Mucosa of gallbladder (tissue), 1 donor: Measurements from ENCODE around the gene PML. TPM values are rescaled to one million over a fixed set of nuclear protein-coding genes. Genes with fewer than 3 reads are reported as not detected.

Source experiments
- DNase-seq: peaks from one replicate; pipeline ENCODE4 v3.0.0-alpha.2; 2020; ENCODE audit warnings: low spot score
- total RNA-seq: library from RNA; stranded (reverse); gene quantifications from one replicate; pipeline ENCODE4 v1.2.1, GENCODE V29; 2021
- donor health status: DM: no; HTN: no; CAD: no.

The PML gene, protein sequence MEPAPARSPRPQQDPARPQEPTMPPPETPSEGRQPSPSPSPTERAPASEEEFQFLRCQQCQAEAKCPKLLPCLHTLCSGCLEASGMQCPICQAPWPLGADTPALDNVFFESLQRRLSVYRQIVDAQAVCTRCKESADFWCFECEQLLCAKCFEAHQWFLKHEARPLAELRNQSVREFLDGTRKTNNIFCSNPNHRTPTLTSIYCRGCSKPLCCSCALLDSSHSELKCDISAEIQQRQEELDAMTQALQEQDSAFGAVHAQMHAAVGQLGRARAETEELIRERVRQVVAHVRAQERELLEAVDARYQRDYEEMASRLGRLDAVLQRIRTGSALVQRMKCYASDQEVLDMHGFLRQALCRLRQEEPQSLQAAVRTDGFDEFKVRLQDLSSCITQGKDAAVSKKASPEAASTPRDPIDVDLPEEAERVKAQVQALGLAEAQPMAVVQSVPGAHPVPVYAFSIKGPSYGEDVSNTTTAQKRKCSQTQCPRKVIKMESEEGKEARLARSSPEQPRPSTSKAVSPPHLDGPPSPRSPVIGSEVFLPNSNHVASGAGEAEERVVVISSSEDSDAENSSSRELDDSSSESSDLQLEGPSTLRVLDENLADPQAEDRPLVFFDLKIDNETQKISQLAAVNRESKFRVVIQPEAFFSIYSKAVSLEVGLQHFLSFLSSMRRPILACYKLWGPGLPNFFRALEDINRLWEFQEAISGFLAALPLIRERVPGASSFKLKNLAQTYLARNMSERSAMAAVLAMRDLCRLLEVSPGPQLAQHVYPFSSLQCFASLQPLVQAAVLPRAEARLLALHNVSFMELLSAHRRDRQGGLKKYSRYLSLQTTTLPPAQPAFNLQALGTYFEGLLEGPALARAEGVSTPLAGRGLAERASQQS
- 59.6 TPM for total RNA-seq

GRCh38 chr15:73994413-73994883 lies at the start of gene PML:
TSS of gene PML (plus strand) at chr15:73994716. CDS start at chr15:73994813, 97 bp downstream.
- DNase-seq: peak; percentile 96

DNA sequence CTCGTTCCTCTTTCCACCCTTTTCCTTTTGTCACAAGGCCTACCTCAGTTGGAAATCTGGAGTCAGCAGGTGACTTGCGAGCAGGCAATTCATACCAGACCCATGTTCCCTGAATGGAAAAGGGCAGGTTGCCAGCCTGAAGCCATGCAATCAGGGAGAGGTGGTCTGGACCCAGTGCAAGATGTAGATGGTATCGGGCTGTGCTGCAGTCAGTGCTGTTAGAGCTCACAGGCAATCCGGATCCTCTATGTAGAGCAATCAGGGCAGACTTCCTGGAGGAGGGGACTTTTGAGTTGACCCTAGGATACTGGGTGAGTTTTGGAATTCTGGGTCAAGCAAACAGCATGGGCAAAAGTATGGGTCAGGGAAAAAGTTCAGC lies 49.4 kb upstream of the PML start:
- no peak for DNase-seq

DNA sequence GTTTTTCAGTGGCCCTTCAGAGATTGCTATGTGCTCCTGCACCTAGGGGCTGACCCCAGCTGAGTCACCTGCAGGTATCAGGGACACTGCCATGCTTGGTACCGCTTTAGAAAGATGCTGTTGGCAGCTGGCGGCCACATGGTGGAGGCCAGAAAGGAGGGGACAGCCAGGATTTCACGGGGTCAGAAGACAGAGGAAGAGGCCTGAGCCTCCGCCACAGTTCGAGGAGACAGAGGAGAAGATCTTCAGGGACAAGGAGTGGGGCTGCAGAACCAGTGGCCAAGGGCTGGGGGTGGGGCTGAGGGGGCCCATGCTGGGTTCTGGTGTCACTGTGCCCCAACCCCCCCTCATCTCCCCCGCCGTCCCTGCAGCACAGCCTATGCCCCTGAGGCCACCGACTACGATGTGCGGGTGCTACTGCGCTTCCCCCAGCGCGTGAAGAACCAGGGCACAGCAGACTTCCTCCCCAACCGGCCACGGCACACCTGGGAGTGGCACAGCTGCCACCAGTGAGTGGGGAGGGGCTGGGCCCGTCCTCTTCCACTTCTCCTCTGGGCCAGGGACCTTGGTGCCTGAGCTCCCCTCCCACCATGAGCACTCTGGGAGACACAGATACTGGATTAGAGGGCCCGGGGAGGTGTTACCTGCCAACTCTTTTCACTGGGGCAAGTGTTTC lies 48.3 kb upstream of the PML start:
- DNase-seq: no peak

DNA sequence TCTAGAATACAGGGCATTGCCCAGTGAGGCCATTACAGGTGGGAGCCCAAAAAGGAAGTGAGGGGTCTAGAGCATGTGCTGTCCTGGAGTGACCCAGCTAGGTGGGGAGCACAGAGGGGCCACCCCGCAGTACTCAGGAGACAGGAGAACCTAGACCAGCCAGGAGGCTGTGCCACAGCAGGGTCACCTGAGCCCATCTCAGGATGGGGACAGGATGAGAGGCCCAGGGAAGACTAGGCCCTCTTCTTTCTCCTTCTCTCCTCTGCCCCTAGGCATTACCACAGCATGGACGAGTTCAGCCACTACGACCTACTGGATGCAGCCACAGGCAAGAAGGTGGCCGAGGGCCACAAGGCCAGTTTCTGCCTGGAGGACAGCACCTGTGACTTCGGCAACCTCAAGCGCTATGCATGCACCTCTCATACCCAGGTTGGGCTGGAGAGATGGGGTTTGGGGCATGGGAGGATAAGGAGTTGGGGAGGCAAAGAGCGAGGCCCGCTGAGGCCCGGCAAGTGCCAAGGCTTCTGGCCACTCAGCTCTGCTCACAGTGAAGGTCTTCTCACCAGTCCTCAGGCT lies 47.6 kb upstream of the PML start:
- DNase-seq: no peak

DNA sequence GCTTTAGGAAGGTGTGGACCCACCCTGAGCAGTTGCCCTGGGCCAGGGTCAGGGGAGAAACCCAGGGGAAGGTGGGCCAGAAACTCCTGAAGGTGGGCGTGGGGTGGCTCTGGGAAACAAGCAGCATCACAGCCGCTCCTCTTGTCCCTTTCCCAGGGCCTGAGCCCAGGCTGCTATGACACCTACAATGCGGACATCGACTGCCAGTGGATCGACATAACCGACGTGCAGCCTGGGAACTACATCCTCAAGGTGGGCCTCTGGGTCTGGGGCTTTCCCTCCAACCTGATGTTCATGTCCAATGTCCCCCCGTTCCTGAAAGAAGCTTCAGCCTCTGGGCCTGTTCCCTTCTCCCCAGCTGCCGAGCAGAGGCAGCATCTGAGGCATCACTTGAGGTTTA lies 46.9 kb upstream of the PML start:
- no peak for DNase-seq

DNA sequence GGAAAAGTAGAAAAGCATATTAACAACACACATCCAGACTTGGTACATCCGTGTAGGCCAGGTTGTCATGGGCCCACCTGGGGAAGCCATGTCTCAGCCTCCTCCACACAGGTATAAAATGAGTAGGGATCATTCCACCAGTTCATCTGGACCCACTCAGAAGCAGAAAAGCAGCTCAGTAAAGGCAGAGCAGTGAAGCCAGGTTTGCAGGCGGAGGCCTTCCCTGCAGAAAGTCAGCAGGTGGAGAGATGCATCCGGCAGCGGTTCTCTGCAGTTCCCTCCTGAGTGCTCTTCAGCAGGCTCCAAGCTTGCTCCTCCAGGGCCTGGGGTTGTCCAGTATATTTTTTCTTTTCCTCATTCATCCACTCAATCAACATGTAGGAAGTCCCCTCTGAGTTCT lies 46.1 kb upstream of the PML start:
- DNase-seq: no peak

DNA sequence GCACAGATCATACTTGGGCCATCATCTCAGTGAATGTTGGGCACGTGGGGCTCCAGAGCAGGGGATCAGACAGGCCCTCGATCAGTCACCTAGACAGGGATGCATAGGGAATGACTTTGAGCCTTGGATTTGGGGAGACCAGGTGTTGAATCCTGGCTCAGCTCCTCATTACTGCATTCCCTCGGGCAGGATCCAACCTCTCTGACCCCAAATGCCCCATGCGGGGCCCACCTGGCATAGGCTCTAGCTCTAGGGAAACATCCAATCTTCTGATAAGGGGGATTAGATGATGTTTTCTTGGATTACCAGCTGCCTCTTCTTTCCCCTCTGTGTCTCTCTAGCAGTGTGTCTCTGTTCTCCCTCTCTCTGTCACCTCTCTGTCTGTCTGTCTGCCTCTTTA lies 45.5 kb upstream of the PML start:
- DNase-seq: no peak

GRCh38 chr15:73949496-73949895 lies 45.0 kb upstream of the PML start:
- no peak for DNase-seq

GRCh38 chr15:73950479-73950830 lies 44.1 kb upstream of the PML start:
- no peak for DNase-seq

DNA sequence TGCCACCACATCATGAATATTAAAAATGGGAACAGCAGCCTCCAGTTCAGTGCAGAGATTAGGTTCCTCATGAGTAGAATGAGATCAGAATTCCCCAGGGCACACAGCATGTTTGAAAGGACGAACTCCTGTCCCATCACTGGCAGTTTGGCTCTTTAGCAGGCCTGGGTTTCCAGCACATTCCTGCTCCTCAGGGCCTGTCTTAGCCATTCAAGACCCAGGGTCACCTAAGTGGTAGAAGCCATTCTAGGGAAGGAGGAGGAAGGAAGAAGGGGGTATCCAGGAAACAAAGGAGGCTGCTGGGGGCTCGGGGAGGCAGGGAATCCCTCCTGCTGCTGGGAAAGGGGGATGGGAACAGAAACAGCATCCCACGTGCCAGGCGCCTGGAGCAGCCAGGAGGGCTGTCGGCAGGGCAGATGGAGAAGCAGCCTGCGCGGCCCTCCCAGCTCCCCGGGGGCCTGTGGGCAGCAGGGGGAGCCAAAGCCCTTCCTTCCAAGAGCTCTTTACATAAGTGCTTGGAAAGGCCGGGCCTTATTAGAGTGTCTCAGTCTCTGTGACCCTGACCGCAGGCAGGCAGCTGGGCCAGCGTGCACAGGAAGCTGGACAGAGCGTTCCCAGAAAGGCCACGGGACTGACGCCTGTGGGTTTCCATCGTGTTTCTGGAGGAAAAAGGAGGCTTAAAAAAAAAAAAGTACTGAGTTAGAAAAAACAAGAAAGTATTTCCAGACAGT lies 43.5 kb upstream of the PML start:
- DNase-seq: peak; percentile 93

DNA sequence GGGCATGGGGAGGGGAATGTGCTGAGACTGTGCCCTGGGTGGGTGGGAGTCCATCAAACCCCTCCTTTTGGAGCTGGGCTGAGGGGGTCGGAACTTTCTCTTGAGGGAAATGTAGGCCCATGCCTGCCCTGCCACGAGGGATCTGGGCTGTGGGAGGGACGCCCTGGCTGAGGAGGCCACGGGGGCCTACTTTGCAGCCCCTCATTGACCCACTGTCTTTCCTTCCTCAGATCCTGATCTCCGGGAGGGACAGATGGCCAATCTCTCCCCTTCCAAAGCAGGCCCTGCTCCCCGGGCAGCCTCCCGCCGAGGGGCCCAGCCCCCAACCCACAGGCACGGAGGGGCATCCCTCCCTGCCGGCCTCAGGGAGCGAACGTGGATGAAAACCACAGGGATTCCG lies 42.9 kb upstream of the PML start:
- DNase-seq: no peak

DNA sequence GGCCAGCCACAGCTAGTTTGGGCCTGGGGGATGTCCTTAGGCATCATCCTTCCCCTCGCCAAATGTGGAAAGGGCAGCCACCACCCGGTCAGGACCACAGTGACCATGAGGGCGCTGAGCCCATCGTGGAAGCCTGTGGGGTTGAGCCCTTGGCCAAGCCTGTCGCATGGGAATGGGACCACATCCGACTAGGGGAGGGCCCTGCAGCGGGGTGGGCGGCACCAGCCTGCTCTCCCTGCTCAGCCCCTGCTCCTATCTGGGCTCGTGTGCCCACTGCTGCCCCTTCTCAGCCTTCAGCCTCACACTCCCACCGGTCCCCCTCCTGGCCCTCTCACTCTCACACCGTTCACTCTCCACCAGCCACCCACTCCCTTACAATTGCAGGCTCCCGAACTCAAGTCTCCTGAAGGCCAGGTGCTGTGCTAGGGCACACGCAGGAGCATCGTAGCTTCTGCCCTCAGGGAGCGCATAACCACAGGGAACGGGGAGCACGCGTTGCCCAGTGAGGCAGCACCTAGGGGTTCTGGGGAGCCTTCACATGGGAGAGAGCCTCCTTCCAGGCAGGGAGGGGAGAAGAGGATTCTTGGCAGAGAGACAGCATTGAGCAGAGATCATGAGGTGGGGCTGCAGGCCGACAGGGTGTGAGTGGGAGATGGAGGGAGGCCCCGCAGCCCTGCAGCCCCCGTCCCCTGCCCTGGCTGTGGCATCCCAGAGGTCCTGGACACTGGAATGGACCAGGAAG lies 42.2 kb upstream of the PML start:
- no peak for DNase-seq

DNA sequence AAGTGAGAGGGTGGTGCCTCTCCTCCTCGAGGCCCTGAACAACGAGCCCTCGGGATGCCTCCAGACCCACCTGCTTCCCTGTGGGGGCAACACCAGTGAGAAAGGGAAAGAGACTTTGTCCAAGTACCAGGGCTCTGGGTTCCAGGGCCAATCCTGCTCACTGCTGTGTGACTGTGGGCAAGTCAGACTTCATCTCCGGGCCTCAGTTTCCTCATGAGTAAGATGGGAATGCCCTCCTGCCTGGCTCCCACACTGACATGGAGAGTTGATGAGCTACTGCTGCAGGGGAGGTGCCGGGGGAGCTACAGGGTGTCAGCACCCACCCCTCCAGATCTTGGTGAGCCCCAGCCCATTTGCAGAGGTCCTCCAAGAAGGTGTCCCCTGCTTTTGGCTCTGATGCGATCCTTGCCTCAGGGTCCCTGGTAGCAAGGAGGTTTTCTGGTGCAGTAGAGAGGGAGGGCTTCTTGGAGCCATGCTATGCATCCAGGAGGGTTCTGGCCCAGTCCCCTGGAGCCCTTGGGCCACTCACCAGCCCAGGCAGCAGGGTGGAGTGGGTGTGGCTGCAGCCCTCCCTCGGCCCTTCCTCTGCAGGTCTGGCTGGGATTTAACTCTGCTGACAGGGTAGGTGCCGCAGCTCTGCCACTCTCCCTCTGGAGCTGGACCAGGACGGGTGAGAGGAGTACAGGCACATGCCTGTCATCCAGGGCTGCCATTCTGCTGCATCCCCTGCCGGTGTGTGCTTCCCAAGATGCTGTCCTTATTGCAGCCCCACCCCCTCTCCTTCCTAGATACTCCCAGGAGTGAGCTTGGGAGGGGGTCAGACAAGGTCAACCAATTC lies 41.4 kb upstream of the PML start:
- no peak for DNase-seq

DNA sequence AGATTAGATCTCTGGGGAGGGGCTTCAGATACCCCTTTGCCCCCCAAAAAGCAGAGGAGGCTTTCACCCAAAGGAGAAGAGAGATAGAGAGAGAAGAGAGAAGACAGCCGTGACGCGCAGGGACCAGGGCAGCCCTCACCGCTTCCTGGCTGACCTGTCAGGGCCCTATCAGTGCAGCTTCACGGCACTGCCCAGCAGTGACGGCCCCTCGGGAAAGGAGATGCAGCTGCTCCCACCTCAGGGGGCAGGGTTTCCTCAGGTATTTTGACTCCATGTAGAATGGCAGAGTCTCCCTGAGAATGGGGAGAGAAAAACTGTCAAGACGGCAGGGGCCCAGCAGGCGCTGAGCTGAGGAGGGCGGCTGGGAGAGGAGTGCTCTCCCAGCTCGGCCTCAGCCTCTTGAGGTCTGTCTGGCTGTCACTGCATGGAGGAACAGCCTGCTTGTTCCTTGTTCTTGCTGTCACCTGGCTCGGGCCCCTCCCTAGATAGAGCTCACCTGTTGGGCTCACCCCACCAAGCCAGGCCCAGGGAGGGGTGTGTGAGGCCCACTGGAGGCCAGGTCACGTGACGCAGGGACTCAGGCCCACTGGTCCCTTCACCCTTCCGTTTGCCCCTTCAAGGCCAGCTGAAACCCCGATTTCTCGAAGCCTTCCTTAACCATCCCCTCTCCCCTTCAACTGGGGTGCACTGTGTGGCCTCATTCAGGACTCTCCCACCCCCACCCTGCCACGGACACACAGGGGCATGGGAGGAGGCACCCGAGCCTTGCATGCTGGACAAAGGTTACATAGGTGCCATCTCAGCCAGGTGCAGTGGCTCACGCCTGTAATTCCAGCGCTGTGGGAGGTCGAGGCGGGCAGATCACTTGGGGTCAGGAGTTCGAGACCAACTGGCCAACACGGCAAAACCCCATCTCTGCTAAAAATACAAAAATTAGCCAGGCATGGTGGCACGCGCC lies 40.0 kb upstream of the PML start:
- DNase-seq: no peak

DNA sequence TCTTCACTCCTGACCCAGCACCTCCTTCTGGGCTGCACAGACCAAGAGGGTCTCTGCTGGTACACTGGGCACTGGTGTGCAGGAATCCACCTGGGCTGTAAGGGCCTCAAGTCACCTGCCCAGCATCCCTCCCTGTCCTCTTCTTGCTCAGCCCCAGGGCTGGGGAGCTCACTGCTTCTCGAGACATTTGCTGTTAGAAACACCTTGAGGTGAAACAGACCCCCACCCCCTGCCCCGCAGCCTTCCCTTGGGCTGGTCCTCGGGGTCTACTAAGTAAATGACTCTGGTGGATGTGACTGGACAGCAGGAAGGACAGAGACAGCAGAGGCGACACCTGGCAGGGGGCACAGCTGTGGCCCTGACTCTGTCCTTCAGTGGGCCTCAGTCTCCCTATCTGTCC lies 39.2 kb upstream of the PML start:
- no peak for DNase-seq

DNA sequence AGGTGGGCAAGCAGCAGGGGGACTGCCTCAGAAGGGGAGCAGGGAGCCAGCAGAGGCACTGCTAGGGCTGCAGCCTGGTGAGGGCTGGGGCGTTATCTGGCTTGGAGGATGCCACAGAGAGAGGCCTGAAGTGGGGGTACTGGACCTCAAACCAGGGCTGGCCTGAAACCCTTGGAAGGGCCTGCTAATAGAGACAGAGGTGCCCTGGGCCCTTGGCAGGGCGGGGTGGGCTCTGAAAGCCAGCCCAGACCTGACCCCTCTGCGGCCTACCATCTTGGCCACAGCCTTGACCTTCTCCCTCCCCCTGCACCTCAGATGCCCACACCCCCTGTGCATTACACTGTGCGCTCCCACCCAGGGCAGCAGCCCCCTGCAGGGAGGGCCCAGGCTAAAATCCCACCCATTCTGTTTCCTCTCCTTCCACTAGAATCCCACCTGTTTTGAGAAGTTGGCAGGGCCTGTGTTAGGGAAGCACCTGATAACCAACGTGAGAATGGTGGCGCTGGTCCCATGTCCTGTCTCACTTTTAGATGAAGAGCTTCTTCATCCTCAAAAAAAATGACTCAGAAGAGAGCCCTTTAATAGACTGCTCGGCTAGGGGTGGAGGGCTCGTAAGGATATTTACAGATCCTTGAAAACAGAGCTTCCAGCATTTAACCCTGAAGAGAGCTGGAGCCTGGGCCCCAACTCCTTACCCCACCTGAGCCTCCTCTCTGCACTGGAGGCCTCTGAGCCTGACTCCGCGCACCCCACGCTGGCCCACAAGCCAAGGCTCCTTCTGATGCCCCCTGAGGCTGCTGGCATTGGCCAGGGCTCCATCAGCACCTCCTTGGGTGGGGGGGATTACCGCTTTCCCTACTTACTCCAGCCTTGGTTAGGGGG lies 38.4 kb upstream of the PML start:
- DNase-seq: no peak

DNA sequence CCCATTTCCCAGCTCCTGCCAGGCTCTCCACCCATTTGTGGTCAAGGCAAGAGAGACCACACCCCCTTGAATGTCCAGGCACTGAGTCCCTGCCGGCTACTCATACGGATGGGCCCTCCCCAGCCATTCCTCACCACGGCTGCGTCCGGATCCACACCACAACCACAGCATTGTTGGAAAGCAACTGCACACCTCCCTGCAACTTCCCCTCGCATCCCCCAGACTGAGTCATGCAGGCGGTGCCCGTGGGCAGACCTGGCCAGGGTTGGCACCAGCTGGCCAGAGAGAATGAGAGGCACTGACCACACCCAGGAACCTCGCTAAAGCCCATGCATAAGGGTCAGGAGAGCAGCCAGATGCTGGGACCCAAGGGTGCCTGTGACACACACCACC lies 37.8 kb upstream of the PML start:
- DNase-seq: no peak

DNA sequence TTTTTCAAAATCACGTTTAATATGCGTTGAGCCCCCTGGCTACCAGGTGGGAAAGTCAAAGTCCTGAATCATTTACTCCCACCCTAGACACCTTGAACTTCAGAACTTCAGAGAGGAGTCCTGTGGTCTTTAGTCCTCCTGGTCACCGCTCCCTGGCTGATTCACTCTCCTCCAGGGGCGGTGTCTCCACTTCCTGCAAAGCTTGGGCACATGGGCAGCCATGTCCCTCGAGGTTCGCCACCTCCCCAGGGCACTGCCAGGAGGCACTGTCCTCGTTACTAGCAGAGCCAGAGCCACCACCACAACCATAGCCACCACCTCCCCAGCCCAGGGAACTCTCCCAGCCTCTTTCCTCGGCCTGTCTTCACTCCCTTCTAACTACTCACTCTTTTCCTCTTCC lies 37.2 kb upstream of the PML start:
- no peak for DNase-seq
